ENCODE results near the gene ZNF518A. TPM values are rescaled to one million over a fixed set of nuclear protein-coding genes. Genes with fewer than 3 reads are reported as not detected.

ZNF518A gene
- total RNA-seq, 2 experiments from 2014 or later, result 9.6 to 13.3 TPM

- Mint-ChIP-seq H3K27me3 (peaks cover 56% of the 10 kb centered on the region), H3K4me1 (ENCODE audit: low read depth) (no peaks in the 10 kb centered on the region), H3K9me3 (peaks cover 4% of the 10 kb centered on the region), H3K4me3 (no peak overlapping the region), H3K36me3 (peaks cover 11% of the 10 kb centered on the region), H3K27ac (no peak overlapping the region)
- intact Hi-C loops (cut with micrococcal nuclease), result no loop called here
- ChIA-PET POLR2A (no interaction called here), CTCF (interaction anchor here (0.6 kb wide), 1 partner anchor 243 kb away, joined by 3 read pairs; no protein-coding TSS in a partner anchor)
- DNase-seq, result no peak
Measured at GRCh38 chr10:96107623-96108038, 22.5 kb upstream of the ZNF518A start.

GRCh38 chr10:96112531-96112930 lies 17.6 kb upstream of the ZNF518A start:
- Mint-ChIP-seq H3K27ac (no peak overlapping the region), H3K36me3 (peaks cover 11% of the 10 kb centered on the region), H3K27me3 (peaks cover 63% of the 10 kb centered on the region), H3K4me1 (ENCODE audit: low read depth) (no peaks in the 10 kb centered on the region), H3K4me3 (no peak overlapping the region), H3K9me3 (peaks cover 4% of the 10 kb centered on the region)
- ChIA-PET CTCF (no interaction called here), POLR2A (no interaction called here)
- intact Hi-C loops (cut with micrococcal nuclease), result no loop called here
- no peak for DNase-seq

- intact Hi-C loops (cut with micrococcal nuclease), result no loop called here
- Mint-ChIP-seq H3K4me3 (no peak overlapping the region), H3K36me3 (no peaks in the 10 kb centered on the region), H3K27ac (no peak overlapping the region), H3K4me1 (ENCODE audit: low read depth) (no peaks in the 10 kb centered on the region), H3K9me3 (no peaks in the 10 kb centered on the region), H3K27me3 (peaks cover 42% of the 10 kb centered on the region)
- DNase-seq, result no peak
- ChIA-PET CTCF (interaction anchor here (1.3 to 1.6 kb wide), 2 partner anchors 12 to 102 kb away, joined by 4 read pairs; partner anchors contain the start of gene ZNF518A), POLR2A (no interaction called here)
Measured at GRCh38 chr10:96118604-96119450, 11.3 kb upstream of the ZNF518A start.

GRCh38 chr10:96122824-96123223 lies 7.3 kb upstream of the ZNF518A start:
- intact Hi-C loops (cut with micrococcal nuclease), result no loop called here
- no peak overlapping the region for H3K27ac Mint-ChIP-seq
- H3K9me3 Mint-ChIP-seq, result no peaks in the 10 kb centered on the region
- no peak overlapping the region for H3K4me3 Mint-ChIP-seq
- H3K4me1 Mint-ChIP-seq (ENCODE audit: low read depth), result no peaks in the 10 kb centered on the region
- no peaks in the 10 kb centered on the region for H3K36me3 Mint-ChIP-seq
- ChIA-PET POLR2A (no interaction called here), CTCF (no interaction called here)
- peaks cover 49% of the 10 kb centered on the region for H3K27me3 Mint-ChIP-seq
- no peak for DNase-seq

GRCh38 chr10:96124230-96125141 lies 5.6 kb upstream of the ZNF518A start:
- Mint-ChIP-seq H3K27me3 (peaks cover 52% of the 10 kb centered on the region), H3K4me1 (ENCODE audit: low read depth) (peaks cover 4% of the 10 kb centered on the region), H3K27ac (no peak overlapping the region), H3K4me3 (no peak overlapping the region), H3K36me3 (peaks cover 6% of the 10 kb centered on the region), H3K9me3 (no peaks in the 10 kb centered on the region)
- intact Hi-C loops (cut with micrococcal nuclease), result no loop called here
- CTCF ChIA-PET, result no interaction called here
- no peak for DNase-seq
- POLR2A ChIA-PET, result interaction anchor here (0.9 kb wide), 1 partner anchor 34 kb away, joined by 3 read pairs; no protein-coding TSS in a partner anchor

- Mint-ChIP-seq H3K4me3 (no peak overlapping the region), H3K9me3 (no peaks in the 10 kb centered on the region), H3K36me3 (peaks cover 8% of the 10 kb centered on the region), H3K4me1 (ENCODE audit: low read depth) (peaks cover 4% of the 10 kb centered on the region), H3K27me3 (peaks cover 48% of the 10 kb centered on the region), H3K27ac (no peak overlapping the region)
- intact Hi-C loops (cut with micrococcal nuclease), result no loop called here
- DNase-seq, result no peak
- ChIA-PET CTCF (no interaction called here), POLR2A (no interaction called here)
Measured at GRCh38 chr10:96125142-96125515, 5.0 kb upstream of the ZNF518A start.

GRCh38 chr10:96130326-96130995 lies 364 bp downstream of the ZNF518A start:
- Mint-ChIP-seq H3K9me3 (no peaks in the 10 kb centered on the region), H3K27ac (peak overlapping the region; percentile 99), H3K36me3 (peaks cover 36% of the 10 kb centered on the region), H3K27me3 (peaks cover 22% of the 10 kb centered on the region), H3K4me1 (ENCODE audit: low read depth) (peaks cover 20% of the 10 kb centered on the region), H3K4me3 (peak overlapping the region; percentile 92)
- CTCF ChIA-PET, result interaction anchor here (0.6 to 2.1 kb wide), 8 partner anchors 12 to 437 kb away, joined by 3 to 17 read pairs (median 6); partner anchors contain the start of genes CC2D2B and TCTN3
- POLR2A ChIA-PET, result interaction anchor here (0.5 to 2.4 kb wide), 11 partner anchors 8 to 652 kb away, joined by 3 to 72 read pairs (median 3); no protein-coding TSS in a partner anchor
- DNase-seq, result peak; percentile 78
- intact Hi-C loops (cut with micrococcal nuclease), result loop anchor here (1.0 to 5.0 kb wide), 5 partner anchors 40 to 224 kb away; partner anchors contain the start of genes CC2D2B and CCNJ

- H3K4me1 Mint-ChIP-seq (ENCODE audit: low read depth), result peaks cover 20% of the 10 kb centered on the region
- peaks cover 14% of the 10 kb centered on the region for H3K27me3 Mint-ChIP-seq
- peaks cover 42% of the 10 kb centered on the region for H3K36me3 Mint-ChIP-seq
- POLR2A ChIA-PET, result no interaction called here
- CTCF ChIA-PET, result no interaction called here
- no peak overlapping the region for H3K27ac Mint-ChIP-seq
- intact Hi-C loops (cut with micrococcal nuclease), result loop anchor here (2.0 to 5.0 kb wide), 3 partner anchors 115 to 225 kb away; partner anchors contain the start of gene CC2D2B
- H3K9me3 Mint-ChIP-seq, result no peaks in the 10 kb centered on the region
- DNase-seq, result no peak
- no peak overlapping the region for H3K4me3 Mint-ChIP-seq
Measured at GRCh38 chr10:96131621-96132020, 1.5 kb downstream of the ZNF518A start.

- DNase-seq, result no peak
- ChIA-PET CTCF (no interaction called here), POLR2A (no interaction called here)
- Mint-ChIP-seq H3K27ac (no peak overlapping the region), H3K27me3 (peaks cover 4% of the 10 kb centered on the region), H3K9me3 (no peaks in the 10 kb centered on the region), H3K36me3 (peaks cover 55% of the 10 kb centered on the region), H3K4me3 (no peak overlapping the region), H3K4me1 (ENCODE audit: low read depth) (peaks cover 27% of the 10 kb centered on the region)
- intact Hi-C loops (cut with micrococcal nuclease), result loop anchor here (5.0 kb wide), 1 partner anchor 209 kb away; no protein-coding TSS in a partner anchor
Measured at GRCh38 chr10:96133135-96133534, 3.0 kb downstream of the ZNF518A start.

- POLR2A ChIA-PET, result no interaction called here
- no peaks in the 10 kb centered on the region for H3K9me3 Mint-ChIP-seq
- CTCF ChIA-PET, result no interaction called here
- intact Hi-C loops (cut with micrococcal nuclease), result no loop called here
- H3K27ac Mint-ChIP-seq, result no peak overlapping the region
- H3K4me3 Mint-ChIP-seq, result no peak overlapping the region
- H3K4me1 Mint-ChIP-seq (ENCODE audit: low read depth), result peaks cover 11% of the 10 kb centered on the region
- no peaks in the 10 kb centered on the region for H3K27me3 Mint-ChIP-seq
- H3K36me3 Mint-ChIP-seq, result peaks cover 52% of the 10 kb centered on the region
- no peak for DNase-seq
Measured at GRCh38 chr10:96136810-96137209, 6.7 kb downstream of the ZNF518A start.

- Mint-ChIP-seq H3K27me3 (no peaks in the 10 kb centered on the region), H3K4me1 (ENCODE audit: low read depth) (peaks cover 9% of the 10 kb centered on the region), H3K4me3 (no peak overlapping the region), H3K27ac (no peak overlapping the region), H3K36me3 (peaks cover 53% of the 10 kb centered on the region), H3K9me3 (no peaks in the 10 kb centered on the region)
- DNase-seq, result no peak
- ChIA-PET CTCF (interaction anchor here (1.5 to 1.6 kb wide), 2 partner anchors 92 to 121 kb away, joined by 5 to 6 read pairs; no protein-coding TSS in a partner anchor), POLR2A (interaction anchor here (1.0 kb wide), 1 partner anchor 8 kb away, joined by 5 read pairs; the partner anchor contains the start of gene ZNF518A)
- intact Hi-C loops (cut with micrococcal nuclease), result no loop called here
Measured at GRCh38 chr10:96137567-96137966, 7.5 kb downstream of the ZNF518A start.

Data from activated CD4-positive, alpha-beta memory T cell treated with anti-CD3 and anti-CD28 coated beads for 36 hours (primary cell).